ENCODE data around the gene CTNNA2. TPM values are rescaled to one million over a fixed set of nuclear protein-coding genes. Genes with fewer than 3 reads are reported as not detected.

The CTNNA2 gene
- total and polyA plus RNA-seq, 2 of the 8 experiments (the other 6 are each of a cell fraction or from before 2014, with no cell fraction given), result 3.9 to 9.0 TPM

- Histone ChIP-seq H2BK15ac (ENCODE audit: low read length) (no peak overlapping the region; the same call in 1 of the 2 replicates), H3K4me2 (ENCODE audit: insufficient read depth in 1 of 2, low read depth in 2 of 2, low read length in 2 of 2) (no peak overlapping the region), H4K5ac (ENCODE audit: insufficient read length, low read depth, low read length) (no peak overlapping the region), H2BK20ac (ENCODE audit: low read length) (no peak overlapping the region), H3K23me2 (ENCODE audit: low read depth, low read length) (no peaks in the 10 kb centered on the region), H2AK5ac (ENCODE audit: low read depth, low read length) (no peak overlapping the region), H3K79me2 (ENCODE audit: control insufficient read depth in 1 of 2, insufficient read depth in 2 of 2, low read length in 2 of 2) (no peaks in the 10 kb centered on the region), H3K18ac (ENCODE audit: extremely low read depth, low read length) (no peak overlapping the region), H4K8ac (ENCODE audit: extremely low read depth, insufficient read depth, low read length) (no peak overlapping the region), H3K4ac (replicated peaks; ENCODE audit: insufficient read length, low read depth, low read length) (no peak overlapping the region), H3K27ac (ENCODE audit: low read depth, low read length) (no peak overlapping the region), H3K9ac (replicated peaks in 1 of 4; ENCODE audit: extremely low read depth in 1 of 4, low read depth in 3 of 4, low read length in 3 of 4) (no peak overlapping the region), H2AFZ (ENCODE audit: low read length) (no peak overlapping the region), H3K9me3 (ENCODE audit: insufficient read depth in 2 of 2, low read depth in 1 of 2, low read length in 1 of 2) (no peaks in the 10 kb centered on the region), H3K56ac (replicated peaks; ENCODE audit: insufficient read length, low read depth, low read length) (no peak overlapping the region), H4K91ac (replicated peaks; ENCODE audit: insufficient read length, low read length) (no peak overlapping the region), H3K36me3 (ENCODE audit: control insufficient read depth in 2 of 4, insufficient read depth in 4 of 4, low read length in 3 of 4) (no peaks in the 10 kb centered on the region), H2BK5ac (ENCODE audit: low read depth, low read length) (no peak overlapping the region), H2BK120ac (replicated peaks; ENCODE audit: low read depth, low read length) (no peak overlapping the region), H3K79me1 (ENCODE audit: low read depth, low read length) (no peaks in the 10 kb centered on the region), H3K4me3 (ENCODE audit: extremely low read depth in 1 of 4, insufficient read depth in 2 of 4, low read depth in 3 of 4, low read length in 4 of 4) (no peak overlapping the region), H4K20me1 (replicated peaks in 1 of 2; ENCODE audit: control insufficient read depth in 1 of 2, insufficient read depth in 2 of 2, low read length in 2 of 2) (no peaks in the 10 kb centered on the region), H3K14ac (ENCODE audit: insufficient read length) (no peak overlapping the region), H2BK12ac (ENCODE audit: low read depth, low read length) (no peak overlapping the region), H3K27me3 (replicated peaks in 1 of 4; ENCODE audit: control insufficient read depth in 3 of 4, extremely low read depth in 1 of 4, insufficient read depth in 3 of 4, low read length in 3 of 4) (peaks cover 0 to 1% (median 0%) of the 10 kb centered on the region in 4 experiments; a peak in 1 of 7 replicates), H3K4me1 (replicated peaks in 1 of 4; ENCODE audit: control insufficient read depth in 3 of 4, insufficient read depth in 4 of 4, low read length in 3 of 4) (no peaks in the 10 kb centered on the region), H3K23ac (ENCODE audit: insufficient read length) (no peak overlapping the region)
- CTCF ChIA-PET (ENCODE audit: partially characterized antibody), result interaction anchor here (0.9 kb wide), 1 partner anchor 15 kb away, joined by 3 read pairs; no protein-coding TSS in a partner anchor
- POLR2A ChIA-PET (ENCODE audit: partially characterized antibody), result no interaction called here
- no peak for FAIRE-seq
- WGBS, 2 experiments (ENCODE audit: extremely low coverage in 1 of 2, insufficient coverage in 1 of 2, insufficient read length in 1 of 2, insufficient replicate concordance in 2 of 2, low coverage in 1 of 2, low lambda C conversion rate in 2 of 2, missing lambda C conversion rate in 1 of 2), result 67% methylated on average over 3 of the region's 3 CpGs; no CpG with 5 or more reads in 1 of the 2 experiments
- DNase-seq (ENCODE audit: low read depth in 1 of 2, low spot score in 2 of 2), result no peak
- TF ChIP-seq SIX5 (IDR thresholded peaks at IDR 0.05; ENCODE audit: low read depth, low read length), result no peak
- TF ChIP-seq EP300 (IDR thresholded peaks at IDR 0.05; ENCODE audit: borderline replicate concordance in 1 of 2, low read depth in 2 of 2, low read length in 2 of 2), result no peak
- no peak for TF ChIP-seq USF2 (IDR thresholded peaks at IDR 0.05; ENCODE audit: low read length)
- no peak for TF ChIP-seq CTCF (IDR thresholded peaks at IDR 0.05; ENCODE audit: control extremely low read depth in 1 of 3, insufficient read depth in 1 of 3, low read depth in 1 of 3, low read length in 3 of 3)
- no peak for TF ChIP-seq POU5F1 (IDR thresholded peaks at IDR 0.05; ENCODE audit: low read depth, low read length)
- TF ChIP-seq BCL11A (IDR thresholded peaks at IDR 0.05; ENCODE audit: low read depth in 2 of 2, low read length in 2 of 2), result no peak
- no peak for TF ChIP-seq CBX5 (IDR thresholded peaks at IDR 0.05; ENCODE audit: low read depth, low read length)
- TF ChIP-seq KDM5A (IDR thresholded peaks at IDR 0.05; ENCODE audit: low read length), result no peak
These were observed 657.2 kb downstream of the CTNNA2 start for GRCh38 chr2:80169811-80170594.

Data from H1 (cell line).